ENCODE results near the gene PLEKHA8.

DNA sequence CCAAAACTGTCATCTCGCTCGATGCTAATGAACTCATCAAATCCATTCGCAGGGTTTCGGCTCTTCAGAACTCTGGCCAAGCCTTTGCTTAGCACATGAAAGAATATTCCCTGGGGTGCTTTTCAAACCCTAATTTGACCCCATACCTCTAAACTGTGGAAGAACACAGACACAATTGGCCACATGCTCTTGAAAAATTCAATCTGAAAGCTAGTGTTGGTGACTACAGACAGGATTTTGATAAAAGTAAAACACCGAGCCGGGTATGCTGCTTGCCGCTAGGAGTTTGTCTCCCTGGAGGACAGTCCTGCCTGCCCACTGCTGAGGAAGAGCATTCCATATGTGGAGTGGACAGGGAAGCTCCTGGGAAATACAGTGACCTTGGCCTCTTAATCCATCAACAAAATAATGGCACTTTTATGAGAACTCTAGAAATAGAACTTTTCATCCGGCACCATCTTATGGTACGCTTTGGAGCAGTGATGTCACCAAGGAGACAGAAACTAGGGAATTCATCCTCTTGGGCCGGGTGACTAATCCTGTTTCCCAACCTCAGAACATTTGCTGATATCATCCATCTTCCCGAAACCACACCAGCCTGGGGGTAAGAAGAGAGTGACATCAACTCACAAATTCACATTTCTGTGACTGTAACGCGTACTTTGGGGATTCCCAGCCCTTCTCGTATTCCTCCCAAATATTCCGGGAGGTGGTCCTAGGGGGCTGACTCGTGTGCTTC is 140.8 kb downstream of the PLEKHA8 start:
- no peak for TF ChIP-seq EZH2 (optimal IDR thresholded peaks at IDR 0.05; ENCODE audit: low read depth, low read length)
- TF ChIP-seq, protein P1, sequence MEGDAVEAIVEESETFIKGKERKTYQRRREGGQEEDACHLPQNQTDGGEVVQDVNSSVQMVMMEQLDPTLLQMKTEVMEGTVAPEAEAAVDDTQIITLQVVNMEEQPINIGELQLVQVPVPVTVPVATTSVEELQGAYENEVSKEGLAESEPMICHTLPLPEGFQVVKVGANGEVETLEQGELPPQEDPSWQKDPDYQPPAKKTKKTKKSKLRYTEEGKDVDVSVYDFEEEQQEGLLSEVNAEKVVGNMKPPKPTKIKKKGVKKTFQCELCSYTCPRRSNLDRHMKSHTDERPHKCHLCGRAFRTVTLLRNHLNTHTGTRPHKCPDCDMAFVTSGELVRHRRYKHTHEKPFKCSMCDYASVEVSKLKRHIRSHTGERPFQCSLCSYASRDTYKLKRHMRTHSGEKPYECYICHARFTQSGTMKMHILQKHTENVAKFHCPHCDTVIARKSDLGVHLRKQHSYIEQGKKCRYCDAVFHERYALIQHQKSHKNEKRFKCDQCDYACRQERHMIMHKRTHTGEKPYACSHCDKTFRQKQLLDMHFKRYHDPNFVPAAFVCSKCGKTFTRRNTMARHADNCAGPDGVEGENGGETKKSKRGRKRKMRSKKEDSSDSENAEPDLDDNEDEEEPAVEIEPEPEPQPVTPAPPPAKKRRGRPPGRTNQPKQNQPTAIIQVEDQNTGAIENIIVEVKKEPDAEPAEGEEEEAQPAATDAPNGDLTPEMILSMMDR (IDR thresholded peaks at IDR 0.05; ENCODE audit: low read length): no peak
